HG03521 (cell line): Measurements from ENCODE around the gene SCARF1.

ENCODE experiments used
- ATAC-seq: cut with Tn5 transposase; IDR thresholded peaks from one replicate; pipeline ENCODE4 v1.9.1; 2021; ENCODE audit warnings: mild to moderate bottlenecking, moderate library complexity; ENCODE audit not compliant: unreplicated experiment

The SCARF1 gene

DNA sequence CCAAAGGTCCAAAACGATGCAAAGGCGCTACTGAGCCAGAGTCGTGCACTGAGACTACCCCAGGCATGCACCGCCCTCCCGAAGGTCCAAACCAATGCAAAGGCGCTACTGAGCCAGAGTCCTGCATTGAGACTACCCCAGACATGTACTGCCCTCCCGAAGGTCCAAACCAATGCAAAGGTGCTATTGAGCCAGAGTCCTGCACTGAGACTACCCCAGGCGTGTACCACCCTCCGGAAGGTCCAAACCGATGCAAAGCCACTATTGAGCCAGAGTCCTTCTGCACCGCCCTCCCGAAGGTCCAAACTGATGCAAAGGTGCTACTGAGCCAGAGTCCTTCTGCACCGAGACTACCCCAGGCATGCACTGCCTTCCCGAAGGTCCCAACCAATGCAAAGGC lies 44.0 kb downstream of the SCARF1 start:
- ATAC-seq, result no peak

DNA sequence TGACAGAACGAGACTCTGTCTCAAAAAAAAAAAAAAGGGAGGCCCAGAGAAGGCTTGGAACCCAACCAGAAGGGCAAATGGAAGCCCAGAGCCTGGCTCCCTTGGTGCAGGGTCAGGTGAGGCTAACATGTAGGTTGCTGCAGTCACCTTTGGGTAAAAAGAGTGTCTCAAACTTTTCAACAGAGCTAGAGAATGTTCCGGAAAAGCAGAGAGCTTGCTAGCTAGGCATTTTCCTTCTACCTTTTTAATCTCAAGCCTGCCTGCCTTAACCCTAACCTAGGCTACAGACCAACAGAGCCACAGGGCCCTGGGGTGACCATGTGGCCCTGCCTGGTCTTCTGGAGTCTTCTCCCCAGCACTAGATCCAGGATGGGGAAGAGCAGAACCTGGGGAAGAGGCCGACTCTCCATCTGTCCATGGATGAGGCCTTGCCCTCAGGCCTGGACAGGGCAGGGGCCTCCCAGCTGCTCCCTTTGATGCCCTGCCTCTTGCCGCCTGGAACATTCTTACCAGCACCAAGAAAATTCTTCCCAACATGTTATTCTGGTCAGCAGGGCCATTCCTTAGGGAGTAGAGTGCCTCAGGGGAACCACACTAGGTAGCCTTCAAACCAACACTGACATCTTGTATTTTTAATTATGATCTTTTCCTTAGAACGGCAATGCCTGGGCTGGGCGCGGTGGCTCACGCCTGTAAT lies 47.0 kb downstream of the SCARF1 start:
- ATAC-seq, result no peak

DNA sequence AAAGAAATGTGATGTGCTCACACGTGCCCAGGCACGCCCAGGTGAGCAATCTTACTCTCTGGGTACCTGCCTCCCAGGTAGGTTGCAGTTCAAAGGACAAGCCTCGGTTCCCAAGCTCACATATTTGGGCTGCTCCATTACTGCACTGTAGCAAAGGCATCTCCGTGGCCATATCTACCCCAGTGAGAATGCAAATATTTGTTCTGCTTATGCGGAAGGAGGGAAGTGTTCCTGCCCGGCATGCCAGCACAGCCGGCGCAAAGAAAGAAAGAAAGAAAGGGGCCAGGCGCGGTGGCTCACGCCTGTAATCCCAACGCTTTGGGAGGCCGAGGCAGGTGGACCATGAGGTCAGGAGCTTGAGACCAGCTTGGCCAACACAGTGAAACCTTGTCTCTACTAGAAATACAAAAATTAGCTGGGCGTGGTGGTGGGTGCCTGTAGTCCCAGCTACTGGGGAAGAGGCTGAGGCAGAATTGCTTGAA lies 47.6 kb downstream of the SCARF1 start:
- ATAC-seq, result no peak

DNA sequence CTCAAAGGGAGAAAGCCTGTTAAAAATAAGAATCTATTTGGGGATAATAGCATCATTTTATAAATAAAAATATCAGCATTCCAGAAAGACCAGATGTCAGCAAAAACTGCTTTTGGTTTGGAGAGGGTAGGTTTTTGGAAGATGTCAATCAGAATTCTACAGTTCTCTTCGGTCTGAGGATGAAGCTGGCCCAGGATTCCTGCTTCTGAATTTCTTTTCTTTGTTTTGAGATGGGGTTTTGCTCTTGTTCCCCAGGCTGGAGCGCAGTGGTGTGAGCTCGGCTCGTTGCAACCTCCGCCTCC lies 52.0 kb downstream of the SCARF1 start:
- ATAC-seq, result no peak

- peak; percentile 67 for ATAC-seq
These were observed 52.5 kb downstream of the SCARF1 start for GRCh38 chr17:1592751-1593629.

GRCh38 chr17:1591474-1592090 lies 54.0 kb downstream of the SCARF1 start:
- no peak for ATAC-seq

DNA sequence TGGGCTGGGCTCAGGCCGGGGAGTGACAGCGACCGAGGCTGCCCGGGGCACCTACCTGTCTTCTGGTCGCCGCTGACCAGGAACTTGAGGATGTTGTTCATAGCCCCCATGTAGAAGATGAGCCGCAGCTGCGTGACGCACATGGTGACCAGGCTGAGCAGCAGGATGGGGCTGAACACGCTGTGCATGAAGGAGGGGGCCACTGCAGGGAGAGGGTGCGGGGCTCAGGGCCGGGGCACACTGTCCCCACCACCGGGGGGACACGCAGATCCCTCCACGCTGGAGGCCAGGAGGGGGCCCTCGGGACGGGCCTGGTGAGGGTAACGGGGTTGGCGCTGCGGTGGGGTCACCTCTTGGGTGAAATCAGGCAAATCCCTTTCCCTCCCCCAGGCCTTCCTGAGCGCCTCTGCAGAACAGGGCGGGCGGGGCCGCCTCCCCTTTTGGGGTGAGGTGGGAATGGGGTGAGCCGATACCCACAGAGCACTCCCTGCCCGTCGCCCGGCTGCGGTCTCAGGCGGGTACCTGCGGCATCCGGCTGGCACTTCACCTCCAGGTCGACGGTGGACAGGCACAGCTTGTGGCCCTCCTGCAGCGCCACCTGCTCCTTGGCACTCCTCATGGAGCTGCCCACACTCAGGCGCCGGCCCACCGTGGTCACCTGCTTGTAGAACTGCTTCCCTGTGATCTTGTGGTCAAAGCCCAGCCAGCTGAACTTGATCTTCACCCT lies 54.6 kb downstream of the SCARF1 start:
- ATAC-seq, result no peak

- no peak for ATAC-seq
These were observed 55.3 kb downstream of the SCARF1 start for GRCh38 chr17:1590029-1590746.

- no peak for ATAC-seq
These were observed 56.5 kb downstream of the SCARF1 start for GRCh38 chr17:1588821-1589585.

- no peak for ATAC-seq
These were observed 61.4 kb downstream of the SCARF1 start for GRCh38 chr17:1584167-1584566.
